Epithelial cell of proximal tubule (primary cell): ENCODE results near the gene PAPOLA. TPM values are rescaled to one million over a fixed set of nuclear protein-coding genes. Genes with fewer than 3 reads are reported as not detected.

Experiments used
- DNase-seq: peaks from one replicate; pipeline ENCODE4 v3.0.0-alpha.2; 2011; ENCODE audit warnings: low read depth
- H3K4me3 ChIP-seq: 2 replicates; pipeline ENCODE4 v1.5.1; 2011; ENCODE audit warnings: low read depth, mild to moderate bottlenecking, low read length
- total RNA-seq: library from RNA; depleted of rRNA; stranded (reverse); fragments of >200 nt; gene quantifications from 2 replicates; pipeline ENCODE4 v1.2.3, GENCODE V29; 2015
- TF ChIP-seq, protein P1 (sequence below): conservative IDR thresholded peaks from 2 replicates; pipeline ENCODE4 v1.5.1; 2012; ENCODE audit warnings: low read depth, mild to moderate bottlenecking, low read length

PAPOLA gene
- total RNA-seq, 1 donor from 2014 or later = 57.7 TPM

DNA sequence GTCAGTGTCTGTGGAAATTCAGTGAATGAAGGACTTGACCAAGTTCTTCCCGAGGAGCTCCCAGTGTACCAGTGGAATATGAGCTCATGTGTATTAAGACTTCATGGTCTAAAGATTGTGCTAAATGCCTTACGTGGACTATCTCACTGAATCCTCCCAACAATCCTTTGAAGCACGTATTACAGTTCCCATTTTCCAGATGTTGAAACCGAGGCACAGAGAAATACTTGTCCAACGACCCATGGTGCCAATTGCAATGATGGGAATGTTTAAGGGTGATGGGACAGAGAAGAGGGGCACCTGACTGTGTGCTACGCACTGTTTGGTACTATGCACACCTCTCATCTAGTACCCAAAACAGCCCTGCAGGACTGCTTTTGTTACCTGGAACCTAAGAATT, 77.2 kb downstream of the PAPOLA start:
- TF ChIP-seq, protein P1, sequence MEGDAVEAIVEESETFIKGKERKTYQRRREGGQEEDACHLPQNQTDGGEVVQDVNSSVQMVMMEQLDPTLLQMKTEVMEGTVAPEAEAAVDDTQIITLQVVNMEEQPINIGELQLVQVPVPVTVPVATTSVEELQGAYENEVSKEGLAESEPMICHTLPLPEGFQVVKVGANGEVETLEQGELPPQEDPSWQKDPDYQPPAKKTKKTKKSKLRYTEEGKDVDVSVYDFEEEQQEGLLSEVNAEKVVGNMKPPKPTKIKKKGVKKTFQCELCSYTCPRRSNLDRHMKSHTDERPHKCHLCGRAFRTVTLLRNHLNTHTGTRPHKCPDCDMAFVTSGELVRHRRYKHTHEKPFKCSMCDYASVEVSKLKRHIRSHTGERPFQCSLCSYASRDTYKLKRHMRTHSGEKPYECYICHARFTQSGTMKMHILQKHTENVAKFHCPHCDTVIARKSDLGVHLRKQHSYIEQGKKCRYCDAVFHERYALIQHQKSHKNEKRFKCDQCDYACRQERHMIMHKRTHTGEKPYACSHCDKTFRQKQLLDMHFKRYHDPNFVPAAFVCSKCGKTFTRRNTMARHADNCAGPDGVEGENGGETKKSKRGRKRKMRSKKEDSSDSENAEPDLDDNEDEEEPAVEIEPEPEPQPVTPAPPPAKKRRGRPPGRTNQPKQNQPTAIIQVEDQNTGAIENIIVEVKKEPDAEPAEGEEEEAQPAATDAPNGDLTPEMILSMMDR = no peak
- H3K4me3 ChIP-seq = no peak overlapping the region
- no peak for DNase-seq

DNA sequence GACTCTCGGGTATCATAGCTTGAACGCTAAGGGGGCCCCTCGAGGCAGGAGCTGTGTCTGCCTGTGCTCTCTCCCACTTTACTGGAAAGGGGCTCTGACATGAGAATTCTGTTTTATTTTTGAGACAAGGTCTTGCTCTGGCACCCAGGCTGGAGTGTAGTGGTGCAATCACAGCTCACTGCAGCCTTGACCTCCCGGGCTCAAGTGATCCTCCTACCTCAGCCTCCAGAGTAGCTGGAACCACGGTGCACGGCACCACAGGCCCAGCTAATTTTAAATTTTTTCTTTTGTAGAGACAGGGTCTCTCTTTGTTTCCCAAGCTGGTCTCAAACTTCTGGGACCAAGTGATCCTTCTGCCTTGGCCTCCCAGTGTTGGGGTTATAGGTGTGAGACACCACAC, 77.7 kb downstream of the PAPOLA start:
- no peak overlapping the region for H3K4me3 ChIP-seq
- no peak for DNase-seq
- TF ChIP-seq, protein P1 = no peak

DNA sequence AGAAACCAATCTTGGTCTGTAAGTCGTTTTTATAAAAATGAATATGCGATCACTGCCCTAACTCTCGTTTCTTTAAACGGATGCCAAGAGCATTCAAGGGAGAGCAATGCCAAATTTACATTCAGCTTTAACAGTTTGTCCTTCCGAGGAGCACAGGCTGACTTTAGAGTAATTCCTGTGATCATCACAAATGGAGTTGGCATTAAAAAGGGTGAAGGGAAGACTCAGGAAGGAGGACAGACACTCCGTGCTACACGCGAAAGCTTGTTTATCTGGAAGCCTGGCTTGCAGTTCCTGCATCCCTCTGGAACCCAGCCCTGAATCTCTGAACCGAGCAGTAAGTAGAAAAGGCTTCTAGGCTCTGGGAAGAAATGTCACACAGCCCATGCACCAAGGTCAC, 78.4 kb downstream of the PAPOLA start:
- no peak for DNase-seq
- TF ChIP-seq, protein P1 = no peak

DNA sequence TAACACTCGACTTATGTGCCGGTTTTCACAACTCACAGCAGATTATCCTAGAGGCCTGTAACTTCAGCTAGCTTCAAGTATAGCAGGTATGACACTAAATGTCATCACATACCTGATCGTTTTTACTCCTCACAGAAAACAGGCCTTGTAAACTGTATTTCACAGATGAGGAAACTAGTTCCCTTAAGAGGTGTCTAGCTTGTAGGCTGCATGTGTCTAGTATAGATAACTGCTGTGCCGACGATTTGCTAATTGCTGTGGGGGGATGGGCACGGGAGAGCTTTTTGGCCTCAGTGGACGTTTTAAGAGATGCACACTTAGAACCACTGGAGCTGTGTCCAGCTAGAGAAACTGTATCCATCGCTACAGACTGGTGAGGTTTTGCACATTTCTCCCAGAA, 78.8 kb downstream of the PAPOLA start:
- H3K4me3 ChIP-seq = no peak overlapping the region
- TF ChIP-seq, protein P1 = no peak
- DNase-seq = no peak

More for the DNA sequence above, 78.4 kb downstream of the PAPOLA start:
- no peak overlapping the region for H3K4me3 ChIP-seq

DNA sequence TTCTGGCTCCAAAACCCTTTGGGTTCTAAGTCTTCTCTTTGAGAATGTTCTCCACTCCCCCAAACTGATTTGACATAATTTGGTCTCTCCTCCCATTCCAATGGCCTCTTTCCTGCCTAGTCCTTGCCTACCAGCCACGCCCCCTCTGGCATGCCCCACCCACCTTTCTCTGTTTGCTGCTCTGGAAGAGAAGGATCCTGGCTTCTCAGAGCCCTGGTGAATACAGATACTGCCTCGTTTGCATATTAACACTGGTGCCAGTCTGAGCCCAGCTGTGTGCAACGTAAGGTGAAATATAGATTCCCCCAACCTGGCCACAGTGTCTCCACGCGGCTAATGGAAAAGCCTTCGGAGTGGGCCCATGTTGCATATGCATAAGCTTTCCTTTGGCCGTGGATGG, 79.7 kb downstream of the PAPOLA start:
- no peak overlapping the region for H3K4me3 ChIP-seq
- DNase-seq = no peak
- TF ChIP-seq, protein P1 = no peak

DNA sequence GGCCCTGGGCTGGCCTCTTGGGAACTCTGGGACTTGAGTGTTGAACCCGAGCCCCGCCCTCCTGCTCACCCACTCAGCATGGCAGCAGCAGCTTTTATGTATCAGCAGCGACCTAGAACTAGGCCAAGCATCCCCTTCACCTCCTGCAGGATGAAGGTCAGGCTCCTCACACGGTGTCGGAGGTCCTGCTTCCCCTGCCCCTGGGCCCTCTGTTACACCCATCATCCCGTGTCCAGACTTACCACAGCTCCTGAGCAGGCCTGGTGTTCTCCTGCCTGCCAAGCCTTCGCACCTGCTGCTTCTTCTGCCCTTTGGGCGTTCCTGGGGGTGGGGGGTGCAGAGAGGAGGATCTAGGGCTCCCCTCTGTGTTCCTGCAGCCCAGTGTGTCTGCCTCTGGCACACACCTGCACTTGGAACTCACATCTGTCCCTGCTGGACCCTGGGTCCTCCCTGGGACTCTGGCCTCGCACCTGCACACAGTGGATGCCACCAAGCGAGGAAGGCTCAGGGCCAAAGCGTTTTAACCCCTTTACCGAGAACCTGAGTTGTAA, 80.3 kb downstream of the PAPOLA start:
- H3K4me3 ChIP-seq = no peak overlapping the region
- TF ChIP-seq, protein P1 = no peak
- DNase-seq = no peak

DNA sequence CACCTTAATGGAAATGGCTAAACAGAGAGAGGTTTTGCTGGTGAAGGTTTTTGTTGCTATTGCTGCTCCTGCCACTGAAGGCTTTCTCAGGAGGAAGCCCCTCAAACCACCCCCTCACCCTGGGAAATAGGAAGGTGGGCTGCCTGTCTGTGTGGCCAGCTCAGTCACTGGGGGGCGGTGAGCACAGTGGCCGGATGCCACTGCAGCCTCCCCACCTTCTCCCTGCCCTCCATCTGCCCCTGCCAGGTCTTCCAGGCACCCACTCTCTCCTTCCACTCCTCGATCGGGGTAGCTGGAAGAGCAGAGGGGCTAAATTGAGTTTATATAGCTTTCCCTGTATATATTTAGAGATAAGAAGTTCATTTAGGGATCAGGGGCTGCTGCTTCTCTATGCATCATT, 80.8 kb downstream of the PAPOLA start:
- DNase-seq = no peak
- TF ChIP-seq, protein P1 = no peak
- no peak overlapping the region for H3K4me3 ChIP-seq
